Heart left ventricle (tissue), 16 donors: Measurements from ENCODE around the gene TAS2R1. TPM values are rescaled to one million over a fixed set of nuclear protein-coding genes. Genes with fewer than 3 reads are reported as not detected.

ENCODE experiments used
- ATAC-seq, 4 donors: fragments of 200-7000 bp; cut with Tn5 transposase; one replicate each; pipeline ENCODE4 v1.9.1; 2020 to 2022; ENCODE audit warnings: moderate library complexity in 4 of 4, mild to moderate bottlenecking in 3 of 4, moderate number of reproducible peaks in 1 of 4
- DNase-seq, 5 donors: peaks; one replicate each; pipeline ENCODE4 v3.0.0-alpha.2; 2020
- H3K27ac ChIP-seq, 12 donors: fragments of 200-600 bp; sonication (generic) in 4 of 12; one replicate each; pipeline versions ENCODE4 v1.5.0 to v1.8.0; 2016 to 2022; ENCODE audit warnings: mild to moderate bottlenecking in 2 of 12
- H3K27me3 ChIP-seq, 9 donors: fragments of 200-600 bp; sonication (generic) in 2 of 9; one replicate each; pipeline versions ENCODE4 v1.5.1 to v1.8.0; 2016 to 2022; ENCODE audit warnings: mild to moderate bottlenecking in 3 of 9
- H3K36me3 ChIP-seq, 9 donors: fragments of 200-600 bp; sonication (generic) in 2 of 9; one replicate each; pipeline versions ENCODE4 v1.5.0 to v1.8.0; 2018 to 2022; ENCODE audit warnings: mild to moderate bottlenecking in 2 of 9
- H3K4me1 ChIP-seq, 12 donors: fragments of 200-600 bp; sonication (generic) in 4 of 12; one replicate each; pipeline versions ENCODE4 v1.5.0 to v1.8.0; 2016 to 2022; ENCODE audit warnings: mild to moderate bottlenecking in 3 of 12
- H3K4me3 ChIP-seq, 12 donors: fragments of 200-600 bp; sonication (generic) in 4 of 12; one replicate each; pipeline versions ENCODE4 v1.5.0 to v1.8.0; 2017 to 2022; ENCODE audit warnings: mild to moderate bottlenecking in 9 of 12, moderate library complexity in 4 of 12
- H3K9me3 ChIP-seq, 12 donors: fragments of 200-600 bp; sonication (generic) in 4 of 12; one replicate each; pipeline versions ENCODE4 v1.5.0 to v1.8.0; 2016 to 2022; ENCODE audit warnings: mild to moderate bottlenecking in 1 of 12
- POLR2A ChIP-seq, 2 donors: fragments of 450-650 bp; IDR thresholded peaks; one replicate each; pipeline ENCODE4 v1.6.1; 2017; ENCODE audit warnings: antibody characterized with exemption in 2 of 2, mild to moderate bottlenecking in 2 of 2, moderate library complexity in 2 of 2
- WGBS, 4 donors: extraction: QIAGEN DNeasy Blood & Tissue Kit in 2 of 4; methylation state at CpG; one replicate each; pipeline versions ENCODE4 v1.1.5 to v1.1.7; 2013 to 2018; 5-methylcytosine and 5-hydroxymethylcytosine counted together
- intact Hi-C, 10 donors: fragments of 100-400 bp; cut with DNase I; formaldehyde crosslinking; loops; one replicate each; pipeline versions ENCODE4 v1.11.1 to v1.14.2; 2022
- polyA plus RNA-seq, 2 donors: library from polyadenylated mRNA; stranded (reverse); fragments of 200-250 nt; gene quantifications; one replicate each; pipeline ENCODE4 v1.2.3, GENCODE V29; 2013
- total RNA-seq, 9 donors: library from RNA; depleted of rRNA in 2 of 9; stranded (reverse); fragments of >200 nt in 2 of 9; fragmentation: NEBNext Ultra II Directional in 3 of 9; extraction: Animal tissue kit (Norgen Biotek cat#: 25700) in 3 of 9; gene quantifications; one replicate each; pipeline versions ENCODE4 v1.1.0 to v1.2.4, GENCODE V29; 2016 to 2023
- TF ChIP-seq, protein P1 (sequence below), 12 donors: fragments of 200-600 bp; sonication (generic) in 4 of 12; IDR thresholded peaks; one replicate each; pipeline versions ENCODE4 v1.5.0 to v1.8.0; 2018 to 2022; ENCODE audit warnings: antibody characterized with exemption in 12 of 12, mild to moderate bottlenecking in 5 of 12
- donor health status: ischemic (EF 13 %, LVEDD 7.1; RV severe dilation, severe dysfunction).
- donor health status: healthy with polysubstance abuse.
- donor health status: DM: no; HTN: yes; CAD: no.
- donor health status: DM: no; HTN: no; CAD: no.
- donor health status: ischemic (EF 25% LVEDD 6.9; RV normal size, moderate dysfunction).
- donor health status: ischemic (EF 25% LVEDD 5.7; RV mildly dilated, moderate dysfunction).
- donor health status: healthy.
- donor health status: DM: yes; HTN: yes; CAD: no.
- donor health status: ischemic (EF 35%, LVEDD 5.7; RV mildly dilated, moderate dysfunction).
- donor health status: nonischemic (EF 11% LVEDD 7.7; RV severe dilation, severe dysfunction).
- donor health status: DM: yes; HTN: yes; CAD: no.
- donor health status: PGD.
- donor health status: ischemic (EF 29% LVEDD 5.4; RV normal size, mild dysfunction).
- donor health status: nonischemic (EF 23%, LVEDD 6.1; RV moderate dilation, normal function).

TAS2R1 gene
- total and polyA plus RNA-seq, 11 donors: not detected

DNA sequence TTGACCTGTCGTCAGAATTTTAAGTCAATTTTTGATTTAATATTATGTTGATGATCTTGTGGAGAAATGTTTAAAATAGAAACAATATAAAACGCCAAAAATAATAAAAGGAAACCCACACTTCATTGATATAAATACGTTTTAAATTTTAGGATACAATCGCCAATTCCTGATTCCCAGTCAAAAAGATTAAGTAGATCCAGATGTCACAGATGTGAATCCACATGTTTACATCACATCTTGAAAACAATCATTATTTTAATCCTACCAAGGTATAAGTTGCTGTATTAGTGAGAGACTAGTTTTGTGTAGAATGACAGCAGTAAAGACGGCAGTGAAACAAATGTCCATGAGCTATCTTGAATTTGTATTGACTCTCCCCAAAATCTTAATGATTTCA, 4.9 kb downstream of the TAS2R1 start:
- 73 to 85% (median 74%) methylated on average over 5 of the region's 5 CpGs for WGBS, 4 donors
- H3K9me3 ChIP-seq: no peaks in the 10 kb centered on the region
- no peaks in the 10 kb centered on the region for H3K27me3 ChIP-seq
- no peak overlapping the region for H3K4me3 ChIP-seq
- intact Hi-C loops: no loop called here
- no peaks in the 10 kb centered on the region for H3K36me3 ChIP-seq
- no peak overlapping the region for H3K27ac ChIP-seq
- DNase-seq: no peak
- no peak for ATAC-seq
- peaks cover 0 to 33% (median 15%) of the 10 kb centered on the region in 12 donors for H3K4me1 ChIP-seq
- TF ChIP-seq POLR2A (IDR thresholded peaks at IDR 0.05): no peak
- TF ChIP-seq, protein P1, sequence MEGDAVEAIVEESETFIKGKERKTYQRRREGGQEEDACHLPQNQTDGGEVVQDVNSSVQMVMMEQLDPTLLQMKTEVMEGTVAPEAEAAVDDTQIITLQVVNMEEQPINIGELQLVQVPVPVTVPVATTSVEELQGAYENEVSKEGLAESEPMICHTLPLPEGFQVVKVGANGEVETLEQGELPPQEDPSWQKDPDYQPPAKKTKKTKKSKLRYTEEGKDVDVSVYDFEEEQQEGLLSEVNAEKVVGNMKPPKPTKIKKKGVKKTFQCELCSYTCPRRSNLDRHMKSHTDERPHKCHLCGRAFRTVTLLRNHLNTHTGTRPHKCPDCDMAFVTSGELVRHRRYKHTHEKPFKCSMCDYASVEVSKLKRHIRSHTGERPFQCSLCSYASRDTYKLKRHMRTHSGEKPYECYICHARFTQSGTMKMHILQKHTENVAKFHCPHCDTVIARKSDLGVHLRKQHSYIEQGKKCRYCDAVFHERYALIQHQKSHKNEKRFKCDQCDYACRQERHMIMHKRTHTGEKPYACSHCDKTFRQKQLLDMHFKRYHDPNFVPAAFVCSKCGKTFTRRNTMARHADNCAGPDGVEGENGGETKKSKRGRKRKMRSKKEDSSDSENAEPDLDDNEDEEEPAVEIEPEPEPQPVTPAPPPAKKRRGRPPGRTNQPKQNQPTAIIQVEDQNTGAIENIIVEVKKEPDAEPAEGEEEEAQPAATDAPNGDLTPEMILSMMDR (IDR thresholded peaks at IDR 0.05): no peak

DNA sequence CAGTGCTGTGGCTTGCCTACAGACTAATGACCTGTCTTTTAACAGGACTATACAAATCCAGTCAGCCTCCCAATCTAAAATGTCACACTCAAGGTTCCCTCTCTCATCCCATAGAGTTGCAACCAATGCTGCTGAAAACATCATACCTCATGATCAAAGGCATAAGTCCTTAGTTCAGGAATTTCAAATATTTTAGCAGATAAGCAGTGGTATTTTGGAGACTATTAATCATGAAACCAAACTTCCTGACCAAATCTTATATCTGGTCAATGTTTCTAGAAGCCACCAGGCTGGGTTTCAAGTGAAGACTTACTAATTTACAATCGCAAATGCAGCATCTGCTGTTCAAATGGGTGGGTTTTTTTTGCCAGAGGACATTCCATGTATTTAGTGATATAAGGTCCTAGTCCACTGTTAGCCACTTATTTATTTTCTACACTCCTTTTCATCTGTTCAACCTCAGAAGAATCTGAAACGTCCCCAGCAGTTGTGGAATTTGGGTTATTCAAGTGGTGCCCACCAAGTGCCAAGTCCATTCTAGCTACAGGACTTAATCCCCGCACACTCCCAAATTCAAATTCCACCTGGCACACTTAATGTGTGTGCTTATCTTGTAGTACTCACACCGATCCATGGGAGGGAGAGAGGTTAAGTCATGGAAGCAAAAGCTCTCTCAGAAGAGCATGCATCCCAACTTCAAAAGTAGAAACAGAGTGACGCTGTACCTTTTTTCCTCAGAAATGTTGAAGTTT, 5.8 kb downstream of the TAS2R1 start:
- TF ChIP-seq POLR2A (IDR thresholded peaks at IDR 0.05): no peak
- TF ChIP-seq, protein P1 (IDR thresholded peaks at IDR 0.05): no peak
- intact Hi-C loops: loop anchor here in 1 of 10 donors (5.0 kb wide), 1 partner anchor 77 kb away; the partner anchor contains the start of gene SEMA5A
- Histone ChIP-seq H3K4me1 (peaks cover 0 to 33% (median 16%) of the 10 kb centered on the region in 12 donors), H3K36me3 (no peaks in the 10 kb centered on the region), H3K27me3 (no peaks in the 10 kb centered on the region), H3K9me3 (no peaks in the 10 kb centered on the region), H3K4me3 (no peak overlapping the region), H3K27ac (peak overlapping the region in 3 of 12 donors; percentile 49 to 76 (median 68))
- no peak for ATAC-seq
- no peak for DNase-seq
- WGBS, 4 donors: 56 to 68% (median 64%) methylated on average over 5 of the region's 5 CpGs

DNA sequence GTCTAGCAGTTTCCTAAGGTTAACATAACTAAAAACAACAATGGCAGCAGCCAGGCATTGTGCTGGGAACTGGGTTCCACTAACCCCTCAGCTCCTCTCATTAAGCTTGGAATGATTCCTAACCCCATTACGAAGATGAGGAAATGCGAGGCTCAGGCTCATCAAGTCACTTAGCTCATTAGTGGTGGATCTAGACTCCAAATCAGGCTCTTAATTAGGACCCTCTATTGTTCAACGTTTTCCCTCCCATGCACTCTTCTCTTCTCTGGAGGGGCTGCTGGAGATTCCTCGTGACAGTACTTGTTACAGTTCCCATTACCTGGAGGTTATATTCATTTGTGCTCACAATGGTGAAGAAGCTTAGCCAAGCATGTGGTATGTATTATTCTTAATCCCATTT, 6.5 kb downstream of the TAS2R1 start:
- ATAC-seq: no peak
- TF ChIP-seq, protein P1 (IDR thresholded peaks at IDR 0.05): no peak
- TF ChIP-seq POLR2A (IDR thresholded peaks at IDR 0.05): no peak
- WGBS, 4 donors: 73 to 82% (median 80%) methylated on average over 4 of the region's 4 CpGs
- H3K36me3 ChIP-seq: no peaks in the 10 kb centered on the region
- H3K9me3 ChIP-seq: no peaks in the 10 kb centered on the region
- no peak overlapping the region for H3K4me3 ChIP-seq
- H3K27me3 ChIP-seq: no peaks in the 10 kb centered on the region
- peaks cover 0 to 33% (median 16%) of the 10 kb centered on the region in 12 donors for H3K4me1 ChIP-seq
- peak overlapping the region in 5 of 12 donors; percentile 49 to 89 (median 72) for H3K27ac ChIP-seq
- intact Hi-C loops: loop anchor here in 1 of 10 donors (5.0 kb wide), 1 partner anchor 76 kb away; the partner anchor contains the start of gene SEMA5A
- DNase-seq: no peak

DNA sequence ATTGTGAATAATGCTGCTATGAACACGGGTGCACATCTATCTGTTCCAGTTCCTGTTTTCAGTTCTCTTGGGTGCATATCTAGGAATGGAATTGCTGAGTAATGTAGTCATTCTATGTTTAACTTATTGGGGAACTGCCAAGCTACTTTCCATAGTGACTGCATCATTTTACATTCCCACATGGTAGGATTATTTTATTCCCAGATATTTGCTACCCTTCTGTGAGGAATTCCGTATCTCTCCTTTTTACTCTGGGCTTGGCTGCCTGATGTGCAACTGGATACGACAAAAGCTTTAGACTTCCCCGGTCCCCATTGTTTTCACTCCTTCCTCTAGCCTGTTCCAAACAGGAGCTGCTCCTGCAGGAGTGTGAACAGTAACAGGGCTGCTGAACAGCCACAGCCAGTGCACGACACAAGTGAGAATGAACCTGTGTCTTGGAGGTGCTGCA, 7.2 kb downstream of the TAS2R1 start:
- ATAC-seq: peak; percentile 46 to 78 (median 70)

More for the DNA sequence above, 7.2 kb downstream of the TAS2R1 start:
- Histone ChIP-seq H3K27me3 (no peaks in the 10 kb centered on the region), H3K4me3 (no peak overlapping the region), H3K4me1 (peaks cover 0 to 33% (median 16%) of the 10 kb centered on the region in 12 donors), H3K27ac (peak overlapping the region in 7 of 12 donors; percentile 12 to 89 (median 68)), H3K36me3 (no peaks in the 10 kb centered on the region), H3K9me3 (no peaks in the 10 kb centered on the region)
- 3 to 8% (median 6%) methylated on average over 5 of the region's 5 CpGs for WGBS, 4 donors
- no peak for DNase-seq
- TF ChIP-seq POLR2A (IDR thresholded peaks at IDR 0.05): no peak
- TF ChIP-seq, protein P1 (IDR thresholded peaks at IDR 0.05): no peak
- intact Hi-C loops: loop anchor here in 1 of 10 donors (5.0 kb wide), 1 partner anchor 76 kb away; the partner anchor contains the start of gene SEMA5A
